SU-DHL-6 (cell line): Measurements from ENCODE around the gene GPR26.

Experiments
- H2AFZ ChIP-seq: fragments of 200-600 bp; sonication (generic); 2 replicates; pipeline ENCODE4 v1.6.1; 2014; ENCODE audit warnings: low read depth, mild to moderate bottlenecking, moderate library complexity, mixed read lengths, antibody characterized with exemption, low read length; ENCODE audit not compliant: severe bottlenecking
- H3F3A ChIP-seq: fragments of 200-600 bp; shearing (Covaris generic); 2 replicates; pipeline ENCODE4 v1.6.0; 2016; ENCODE audit warnings: antibody characterized with exemption, mild to moderate bottlenecking; ENCODE audit not compliant: insufficient read depth
- H3K27ac ChIP-seq: fragments of 200-600 bp; sonication (generic); 2 replicates; pipeline ENCODE4 v1.5.1; 2016; ENCODE audit warnings: low read depth, mild to moderate bottlenecking, low read length, moderate library complexity, mixed read lengths
- H3K27me3 ChIP-seq: fragments of 200-600 bp; sonication (generic), shearing (Covaris generic); 2 replicates; pipeline ENCODE4 v1.6.0; 2014; ENCODE audit warnings: mild to moderate bottlenecking, low read length
- H3K36me3 ChIP-seq: fragments of 200-600 bp; sonication (generic); 2 replicates; pipeline ENCODE4 v1.6.1; 2014; ENCODE audit warnings: mild to moderate bottlenecking, low read length, mixed read lengths
- H3K4me2 ChIP-seq: fragments of 300-600, 200-600 bp; shearing (Covaris generic), sonication (generic); 2 replicates; pipeline ENCODE4 v1.6.0; 2014; ENCODE audit warnings: low read length, low read depth, mild to moderate bottlenecking; ENCODE audit not compliant: poor library complexity, severe bottlenecking
- H3K4me3 ChIP-seq: fragments of 200-600 bp; sonication (generic); 2 replicates; pipeline ENCODE4 v1.5.1; 2014; ENCODE audit warnings: antibody characterized with exemption, low read length, mild to moderate bottlenecking, mixed read lengths; ENCODE audit not compliant: insufficient read depth, poor library complexity, severe bottlenecking
- H3K79me2 ChIP-seq: fragments of 200-600 bp; sonication (generic); 2 replicates; pipeline ENCODE4 v1.6.1; 2014; ENCODE audit warnings: mild to moderate bottlenecking, low read length, moderate library complexity; ENCODE audit not compliant: insufficient read depth
- H3K9ac ChIP-seq: fragments of 200-600 bp; sonication (generic); 2 replicates; pipeline ENCODE4 v1.7.0; 2014; ENCODE audit warnings: mild to moderate bottlenecking, low read length
- H3K9me2 ChIP-seq: fragments of 200-600 bp; sonication (generic); replicated peaks from 2 replicates; pipeline ENCODE4 v1.6.1; 2014; ENCODE audit warnings: low read length; ENCODE audit not compliant: insufficient read depth
- H3K9me3 ChIP-seq: fragments of 200-600 bp; sonication (generic); 2 replicates; pipeline ENCODE4 v1.6.1; 2014; ENCODE audit warnings: low read length, mixed read lengths; ENCODE audit not compliant: insufficient read depth
- H4K20me1 ChIP-seq: fragments of 200-600 bp; sonication (generic); 2 replicates; pipeline ENCODE4 v1.6.1; 2014; ENCODE audit warnings: low read depth, mild to moderate bottlenecking, antibody characterized with exemption, low read length, moderate library complexity, mixed read lengths
- CTCF ChIP-seq: fragments of 200-600 bp; sonication (generic); IDR thresholded peaks from one replicate; pipeline ENCODE4 v1.5.1; 2017; ENCODE audit warnings: antibody characterized with exemption, mild to moderate bottlenecking, low read length, moderate library complexity; ENCODE audit not compliant: insufficient read depth, poor library complexity, severe bottlenecking
- EZH2phosphoT487 ChIP-seq: fragments of 200-600 bp; sonication (generic), shearing (Covaris generic); conservative IDR thresholded peaks from 2 replicates; pipeline ENCODE4 v1.6.1; 2018; ENCODE audit warnings: mild to moderate bottlenecking, antibody characterized with exemption, low read length, moderate library complexity, mixed read lengths

GPR26 gene

DNA sequence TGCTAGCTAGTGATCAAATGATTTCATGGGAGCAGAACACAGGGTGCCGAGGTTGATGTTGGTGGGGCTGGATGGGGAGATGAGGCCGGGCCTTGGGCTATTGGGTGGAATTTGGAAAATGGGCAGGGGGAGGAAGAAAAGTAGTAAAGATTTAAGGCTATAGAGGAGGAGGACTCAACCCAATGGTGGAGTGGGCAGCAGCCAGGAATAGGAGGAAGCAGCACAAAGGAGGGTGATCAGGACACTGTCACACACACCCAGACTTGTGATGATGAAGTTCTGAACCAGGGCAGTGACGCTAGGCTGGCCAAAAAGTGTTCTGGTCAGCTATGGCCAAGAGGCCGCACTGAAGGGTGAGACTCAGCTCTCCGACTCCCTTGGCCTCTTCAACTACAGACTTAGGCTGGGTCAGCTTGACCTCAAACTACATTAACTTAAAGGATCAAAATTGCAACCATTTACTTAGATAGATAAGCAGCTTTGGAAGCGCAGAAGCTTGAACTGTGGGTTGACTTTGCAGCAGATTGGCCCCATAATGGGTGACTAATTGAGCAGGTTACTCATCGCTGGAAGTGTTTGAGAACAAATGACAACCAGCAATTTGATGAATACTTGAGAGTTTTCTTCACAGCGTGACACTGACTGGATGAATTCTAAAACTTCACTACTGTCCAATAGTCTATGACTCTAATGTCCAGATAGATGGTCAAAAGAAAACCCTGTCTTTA, 29.4 kb upstream of the GPR26 start:
- Histone ChIP-seq H3K4me3 (no peak overlapping the region), H3F3A (no peaks in the 10 kb centered on the region)
- TF ChIP-seq EZH2phosphoT487 (no peak), CTCF (no peak)

GRCh38 chr10:123637326-123637880, 28.8 kb upstream of the GPR26 start:
- Histone ChIP-seq H3K27me3 (no peaks in the 10 kb centered on the region; the same call in 1 of the 2 replicates), H2AFZ (no peak overlapping the region), H3K9me2 (no peaks in the 10 kb centered on the region), H3K9me3 (no peaks in the 10 kb centered on the region), H4K20me1 (no peaks in the 10 kb centered on the region), H3K79me2 (no peaks in the 10 kb centered on the region), H3F3A (no peaks in the 10 kb centered on the region), H3K4me2 (no peak overlapping the region), H3K9ac (no peak overlapping the region), H3K4me3 (no peak overlapping the region), H3K27ac (no peak overlapping the region), H3K36me3 (no peaks in the 10 kb centered on the region)
- TF ChIP-seq CTCF (no peak), EZH2phosphoT487 (no peak)

More for the DNA sequence above, 29.4 kb upstream of the GPR26 start:
- Histone ChIP-seq H3K9ac (no peak overlapping the region), H4K20me1 (no peaks in the 10 kb centered on the region), H3K9me2 (no peaks in the 10 kb centered on the region), H3K36me3 (no peaks in the 10 kb centered on the region), H3K79me2 (no peaks in the 10 kb centered on the region), H3K27ac (no peak overlapping the region), H3K4me2 (no peak overlapping the region), H2AFZ (no peak overlapping the region), H3K27me3 (no peaks in the 10 kb centered on the region; the same call in 1 of the 2 replicates), H3K9me3 (no peaks in the 10 kb centered on the region)

DNA sequence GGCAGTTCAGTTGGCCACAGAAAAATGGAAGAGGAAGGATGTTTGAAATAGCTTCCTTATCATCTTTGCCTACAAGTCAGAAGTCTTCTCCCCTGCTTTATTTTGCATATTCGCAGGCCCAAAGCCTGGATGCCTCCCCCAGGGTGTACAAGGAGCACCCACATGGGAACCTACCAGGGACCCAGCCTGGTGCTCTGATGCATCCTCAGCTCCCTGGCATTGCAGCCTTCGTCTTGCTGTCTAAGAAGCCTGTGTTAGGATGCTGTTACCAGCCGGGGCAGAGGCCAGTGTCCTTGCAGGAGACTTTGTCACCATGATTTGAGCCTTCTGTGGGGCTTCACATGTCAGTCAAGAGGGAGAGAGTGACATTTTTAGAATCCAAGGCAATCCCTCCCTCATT, 27.0 kb upstream of the GPR26 start:
- Histone ChIP-seq H3K27me3 (no peaks in the 10 kb centered on the region; the same call in 1 of the 2 replicates), H3K9me3 (no peaks in the 10 kb centered on the region), H3K4me3 (no peak overlapping the region), H3K79me2 (no peaks in the 10 kb centered on the region), H3K4me2 (no peak overlapping the region), H3F3A (no peaks in the 10 kb centered on the region), H3K9me2 (no peaks in the 10 kb centered on the region), H3K9ac (no peak overlapping the region), H2AFZ (no peak overlapping the region), H4K20me1 (no peaks in the 10 kb centered on the region), H3K27ac (no peak overlapping the region), H3K36me3 (no peaks in the 10 kb centered on the region)
- TF ChIP-seq CTCF (no peak), EZH2phosphoT487 (no peak)
